Aorta (tissue), 5 donors: Measurements from ENCODE around the gene NIPAL3. TPM values are rescaled to one million over a fixed set of nuclear protein-coding genes. Genes with fewer than 3 reads are reported as not detected.
A peak's percentile ranks its signal among the peaks of the same experiment; 100 is the strongest.

Experiments
- ATAC-seq: fragments of 200-7000 bp; cut with Tn5 transposase; one replicate; pipeline ENCODE4 v1.9.1; 2022; ENCODE audit warnings: moderate library complexity; ENCODE audit not compliant: low FRiP score
- DNase-seq, 2 donors: peaks; one replicate each; pipeline ENCODE4 v3.0.0-alpha.2; 2020
- H3K27ac ChIP-seq, 2 donors: one replicate each; pipeline ENCODE4 v1.5.1; 2013; ENCODE audit warnings: low read length in 2 of 2, mild to moderate bottlenecking in 2 of 2, moderate library complexity in 2 of 2, control low read depth in 1 of 2, inconsistent platforms in 1 of 2, low read depth in 1 of 2
- H3K27me3 ChIP-seq, 2 donors: one replicate each; pipeline ENCODE4 v1.6.1; 2013; ENCODE audit warnings: control low read depth in 1 of 2, low read length in 1 of 2, mild to moderate bottlenecking in 1 of 2, moderate library complexity in 1 of 2; ENCODE audit not compliant: insufficient read depth in 2 of 2, control insufficient read depth in 1 of 2
- H3K36me3 ChIP-seq, 2 donors: one replicate each; pipeline ENCODE4 v1.6.1; 2013; ENCODE audit warnings: control low read depth in 1 of 2, low read length in 1 of 2, mild to moderate bottlenecking in 1 of 2; ENCODE audit not compliant: insufficient read depth in 2 of 2, control insufficient read depth in 1 of 2
- H3K4me1 ChIP-seq, 2 donors: one replicate each; pipeline ENCODE4 v1.6.1; 2013; ENCODE audit warnings: low read length in 2 of 2, control low read depth in 1 of 2, mild to moderate bottlenecking in 1 of 2, moderate library complexity in 1 of 2; ENCODE audit not compliant: insufficient read depth in 2 of 2, control insufficient read depth in 1 of 2
- H3K4me3 ChIP-seq, 2 donors: one replicate each; pipeline ENCODE4 v1.5.1; 2013; ENCODE audit warnings: low read length in 2 of 2, control low read depth in 1 of 2, mild to moderate bottlenecking in 1 of 2
- H3K9me3 ChIP-seq: one replicate; pipeline ENCODE4 v1.6.1; 2013; ENCODE audit warnings: mild to moderate bottlenecking, low read length; ENCODE audit not compliant: control insufficient read depth
- WGBS, 2 donors: extraction: QIAGEN DNeasy Blood & Tissue Kit; methylation state at CpG; one replicate each; pipeline ENCODE4 v1.1.7; 2013; 5-methylcytosine and 5-hydroxymethylcytosine counted together
- intact Hi-C, 2 donors: fragments of 100-400 bp; cut with DNase I; formaldehyde crosslinking; loops; one replicate each; pipeline versions ENCODE4 v1.14.2 to v1.15.0; 2022
- polyA plus RNA-seq, 2 donors: library from polyadenylated mRNA; stranded (reverse); fragments of 200-250 nt; gene quantifications; one replicate each; pipeline ENCODE4 v1.2.3, GENCODE V29; 2013
- total RNA-seq, 2 donors: library from RNA; stranded (reverse); fragmentation: NEBNext Ultra II Directional; extraction: Animal tissue kit (Norgen Biotek cat#: 25700); gene quantifications; one replicate each; pipeline ENCODE4 v1.2.1, GENCODE V29; 2021
- donor health status: healthy with polysubstance abuse.
- donor health status: Bipolar disorder and iron deficiency.
- donor health status: DM: no; HTN: no; CAD: no.
- donor health status: DM: no; HTN: no; CAD: no.
- donor health status: DM: yes; HTN: yes; CAD: no.

Gene NIPAL3
- total and polyA plus RNA-seq, 4 donors, result 6.3 to 13.0 (median 8.2) TPM

GRCh38 chr1:24400065-24400464 is 15.5 kb upstream of the NIPAL3 start:
- Histone ChIP-seq H3K4me3 (no peak overlapping the region), H3K9me3 (no peaks in the 10 kb centered on the region), H3K27me3 (no peaks in the 10 kb centered on the region), H3K4me1 (no peaks in the 10 kb centered on the region), H3K27ac (no peak overlapping the region), H3K36me3 (peaks cover 0 to 3% of the 10 kb centered on the region in 2 donors)
- intact Hi-C loops, result no loop called here
- 57 to 61% methylated on average over 1 of the region's 1 CpG for WGBS, 2 donors
- DNase-seq, result no peak
- ATAC-seq, result no peak

GRCh38 chr1:24403806-24404205 is 11.8 kb upstream of the NIPAL3 start:
- DNase-seq (no peak), ATAC-seq (no peak)
- Histone ChIP-seq H3K27ac (no peak overlapping the region), H3K36me3 (peaks cover 0 to 3% of the 10 kb centered on the region in 2 donors), H3K4me1 (no peaks in the 10 kb centered on the region), H3K9me3 (no peaks in the 10 kb centered on the region), H3K4me3 (no peak overlapping the region), H3K27me3 (no peaks in the 10 kb centered on the region)
- 91 to 94% methylated on average over 4 of the region's 4 CpGs for WGBS, 2 donors
- intact Hi-C loops, result no loop called here

- DNase-seq, result no peak
- intact Hi-C loops, result no loop called here
Observed at GRCh38 chr1:24406788-24407187, 8.8 kb upstream of the NIPAL3 start.

GRCh38 chr1:24409535-24409934 is 6.1 kb upstream of the NIPAL3 start:
- no peak overlapping the region for H3K4me3 ChIP-seq
- no peak for DNase-seq
- H3K4me1 ChIP-seq, result no peaks in the 10 kb centered on the region
- WGBS, 2 donors, result 80 to 81% methylated on average over 3 of the region's 3 CpGs
- no peaks in the 10 kb centered on the region for H3K27me3 ChIP-seq
- H3K36me3 ChIP-seq, result no peaks in the 10 kb centered on the region
- H3K27ac ChIP-seq, result no peak overlapping the region
- H3K9me3 ChIP-seq, result no peaks in the 10 kb centered on the region
- ATAC-seq, result no peak
- intact Hi-C loops, result no loop called here

More at GRCh38 chr1:24406788-24407187, 8.8 kb upstream of the NIPAL3 start:
- H3K4me1 ChIP-seq, result no peaks in the 10 kb centered on the region
- H3K36me3 ChIP-seq, result no peaks in the 10 kb centered on the region
- H3K27ac ChIP-seq, result no peak overlapping the region
- ATAC-seq, result no peak
- no peaks in the 10 kb centered on the region for H3K27me3 ChIP-seq
- no peak overlapping the region for H3K4me3 ChIP-seq
- no peaks in the 10 kb centered on the region for H3K9me3 ChIP-seq
- 95% methylated on average over 1 of the region's 1 CpG for WGBS, 2 donors

- ATAC-seq, result no peak
- no peak overlapping the region for H3K4me3 ChIP-seq
- H3K27ac ChIP-seq, result no peak overlapping the region
- 96 to 97% methylated on average over 7 of the region's 7 CpGs for WGBS, 2 donors
- no peaks in the 10 kb centered on the region for H3K9me3 ChIP-seq
- DNase-seq, result no peak
- intact Hi-C loops, result loop anchor here in 1 of 2 donors (10.0 kb wide), 1 partner anchor 234 kb away; the partner anchor contains the start of gene SRRM1
- H3K27me3 ChIP-seq, result no peaks in the 10 kb centered on the region
- no peaks in the 10 kb centered on the region for H3K36me3 ChIP-seq
- no peaks in the 10 kb centered on the region for H3K4me1 ChIP-seq
Observed at GRCh38 chr1:24410750-24411149, 4.9 kb upstream of the NIPAL3 start.

- intact Hi-C loops, result loop anchor here in 1 of 2 donors (10.0 kb wide), 1 partner anchor 233 kb away; the partner anchor contains the start of gene SRRM1
- Histone ChIP-seq H3K9me3 (no peaks in the 10 kb centered on the region), H3K36me3 (no peaks in the 10 kb centered on the region), H3K27ac (no peak overlapping the region), H3K4me3 (no peak overlapping the region), H3K4me1 (no peaks in the 10 kb centered on the region), H3K27me3 (no peaks in the 10 kb centered on the region)
- 81 to 83% methylated on average over 6 of the region's 6 CpGs for WGBS, 2 donors
- no peak for DNase-seq
- ATAC-seq, result no peak
Observed at GRCh38 chr1:24411963-24412362, 3.6 kb upstream of the NIPAL3 start.

GRCh38 chr1:24412408-24412807 is 3.2 kb upstream of the NIPAL3 start:
- Histone ChIP-seq H3K4me1 (no peaks in the 10 kb centered on the region), H3K27me3 (no peaks in the 10 kb centered on the region), H3K27ac (no peak overlapping the region), H3K9me3 (no peaks in the 10 kb centered on the region), H3K4me3 (no peak overlapping the region), H3K36me3 (no peaks in the 10 kb centered on the region)
- ATAC-seq (no peak), DNase-seq (no peak)
- intact Hi-C loops, result loop anchor here in 1 of 2 donors (10.0 kb wide), 1 partner anchor 232 kb away; the partner anchor contains the start of gene SRRM1
- 96 to 97% methylated on average over 1 of the region's 1 CpG for WGBS, 2 donors

GRCh38 chr1:24413350-24414163 is 2.0 kb upstream of the NIPAL3 start, which contains the start of gene STPG1:
TSS of gene STPG1 (minus strand) at chr1:24413782. CDS start at chr1:24401388, 12,394 bp downstream.
- ATAC-seq (peak; percentile 87), DNase-seq (peak; percentile 83 to 89)
- intact Hi-C loops, result loop anchor here in 1 of 2 donors (10.0 kb wide), 1 partner anchor 231 kb away; the partner anchor contains the start of gene SRRM1
- no peaks in the 10 kb centered on the region for H3K9me3 ChIP-seq
- H3K4me1 ChIP-seq, result no peaks in the 10 kb centered on the region
- H3K27me3 ChIP-seq, result no peaks in the 10 kb centered on the region
- H3K36me3 ChIP-seq, result no peaks in the 10 kb centered on the region
- H3K27ac ChIP-seq, result no peak within 1 kb of the TSS
- WGBS, 2 donors, result 5% methylated on average over 48 of the region's 48 CpGs
- H3K4me3 ChIP-seq, result peak within 1 kb of the TSS; percentile 46 to 72
